Large intestine (tissue), 3 donors: Measurements from ENCODE around the gene CDH13. TPM values are rescaled to one million over a fixed set of nuclear protein-coding genes. Genes with fewer than 3 reads are reported as not detected.

Source experiments
- DNase-seq, 2 donors: peaks; one replicate each; pipeline versions ENCODE4 v3.0.0 to v3.0.0-alpha.2; 2013
- H3K27ac ChIP-seq: one replicate; pipeline ENCODE4 v1.5.1; 2013; ENCODE audit warnings: low read length
- H3K27me3 ChIP-seq: 2 replicates; pipeline ENCODE4 v1.6.1; 2013; ENCODE audit warnings: low read length; ENCODE audit not compliant: control insufficient read depth, insufficient read depth
- H3K36me3 ChIP-seq: 2 replicates; pipeline ENCODE4 v1.6.1; 2013; ENCODE audit warnings: low read length; ENCODE audit not compliant: control insufficient read depth, insufficient read depth
- H3K4me1 ChIP-seq: one replicate; pipeline ENCODE4 v1.6.1; 2013; ENCODE audit warnings: low read length; ENCODE audit not compliant: control insufficient read depth, insufficient read depth
- H3K4me3 ChIP-seq: one replicate; pipeline ENCODE4 v1.5.1; 2013; ENCODE audit warnings: low read length
- H3K9me3 ChIP-seq: one replicate; pipeline ENCODE4 v1.6.1; 2013; ENCODE audit warnings: mild to moderate bottlenecking, low read depth, low read length, moderate library complexity; ENCODE audit not compliant: control insufficient read depth
- WGBS: methylation state at CpG from one replicate; pipeline ENCODE4 v1.1.5; 2013; ENCODE audit warnings: low lambda C conversion rate; ENCODE audit not compliant: insufficient coverage; 5-methylcytosine and 5-hydroxymethylcytosine counted together
- polyA plus RNA-seq: library from polyadenylated mRNA; unstranded; fragments of 120-200 nt; gene quantifications from one replicate; pipeline ENCODE4 v1.2.1, GENCODE V29; 2013

CDH13 gene
- polyA plus RNA-seq, 1 donor: 17.1 TPM

GRCh38 chr16:83315271-83315670, 688.5 kb downstream of the CDH13 start:
- no peaks in the 10 kb centered on the region for H3K27me3 ChIP-seq
- no peak overlapping the region for H3K4me3 ChIP-seq
- H3K9me3 ChIP-seq: no peaks in the 10 kb centered on the region
- no peaks in the 10 kb centered on the region for H3K36me3 ChIP-seq
- no peaks in the 10 kb centered on the region for H3K4me1 ChIP-seq
- no peak overlapping the region for H3K27ac ChIP-seq
- DNase-seq: no peak
- 83% methylated on average over 1 of the region's 2 CpGs for WGBS

GRCh38 chr16:83316458-83316857, 689.7 kb downstream of the CDH13 start:
- Histone ChIP-seq H3K27me3 (no peaks in the 10 kb centered on the region), H3K36me3 (no peaks in the 10 kb centered on the region), H3K4me1 (no peaks in the 10 kb centered on the region), H3K4me3 (no peak overlapping the region), H3K9me3 (no peaks in the 10 kb centered on the region), H3K27ac (no peak overlapping the region)
- no peak for DNase-seq
- WGBS: 70% methylated on average over 2 of the region's 3 CpGs

GRCh38 chr16:83318390-83318789, 691.6 kb downstream of the CDH13 start:
- H3K27ac ChIP-seq: no peak overlapping the region
- no peak for DNase-seq
- 100% methylated on average over 2 of the region's 7 CpGs for WGBS

GRCh38 chr16:83328936-83329335, 702.2 kb downstream of the CDH13 start:
- DNase-seq: no peak
- H3K27me3 ChIP-seq: peaks cover 5% of the 10 kb centered on the region
- H3K27ac ChIP-seq: no peak overlapping the region
- no peak overlapping the region for H3K4me3 ChIP-seq
- H3K4me1 ChIP-seq: no peaks in the 10 kb centered on the region
- H3K9me3 ChIP-seq: no peaks in the 10 kb centered on the region
- WGBS: no CpG with 5 or more reads among the region's 3 CpGs
- H3K36me3 ChIP-seq: no peaks in the 10 kb centered on the region

More at GRCh38 chr16:83318390-83318789, 691.6 kb downstream of the CDH13 start:
- Histone ChIP-seq H3K9me3 (no peaks in the 10 kb centered on the region), H3K27me3 (no peaks in the 10 kb centered on the region), H3K36me3 (no peaks in the 10 kb centered on the region), H3K4me3 (no peak overlapping the region), H3K4me1 (no peaks in the 10 kb centered on the region)

GRCh38 chr16:83329441-83329840, 702.7 kb downstream of the CDH13 start:
- H3K27ac ChIP-seq: no peak overlapping the region
- H3K27me3 ChIP-seq: peaks cover 5% of the 10 kb centered on the region
- no peaks in the 10 kb centered on the region for H3K36me3 ChIP-seq
- H3K4me3 ChIP-seq: no peak overlapping the region
- DNase-seq: no peak
- H3K4me1 ChIP-seq: no peaks in the 10 kb centered on the region
- 100% methylated on average over 2 of the region's 7 CpGs for whole genome bisulfite sequencing
- H3K9me3 ChIP-seq: peaks cover 3% of the 10 kb centered on the region

GRCh38 chr16:83330251-83330650, 703.5 kb downstream of the CDH13 start:
- H3K4me3 ChIP-seq: no peak overlapping the region
- DNase-seq: no peak
- H3K27ac ChIP-seq: no peak overlapping the region
- H3K27me3 ChIP-seq: peaks cover 5% of the 10 kb centered on the region
- H3K4me1 ChIP-seq: no peaks in the 10 kb centered on the region
- WGBS: 78% methylated on average over 1 of the region's 2 CpGs
- H3K36me3 ChIP-seq: no peaks in the 10 kb centered on the region
- H3K9me3 ChIP-seq: peaks cover 3% of the 10 kb centered on the region

GRCh38 chr16:83335076-83335475, 708.3 kb downstream of the CDH13 start:
- peaks cover 3% of the 10 kb centered on the region for H3K9me3 ChIP-seq
- no peak overlapping the region for H3K27ac ChIP-seq
- no peaks in the 10 kb centered on the region for H3K36me3 ChIP-seq
- WGBS: 56% methylated on average over 2 of the region's 2 CpGs
- DNase-seq: no peak
- no peak overlapping the region for H3K4me3 ChIP-seq
- H3K4me1 ChIP-seq: no peaks in the 10 kb centered on the region
- no peaks in the 10 kb centered on the region for H3K27me3 ChIP-seq

- WGBS: 100% methylated on average over 1 of the region's 3 CpGs
- Histone ChIP-seq H3K4me1 (no peaks in the 10 kb centered on the region), H3K27ac (no peak overlapping the region), H3K27me3 (no peaks in the 10 kb centered on the region), H3K9me3 (peaks cover 3% of the 10 kb centered on the region), H3K36me3 (no peaks in the 10 kb centered on the region), H3K4me3 (no peak overlapping the region)
- no peak for DNase-seq
Observed at GRCh38 chr16:83336603-83337002, 709.8 kb downstream of the CDH13 start.

GRCh38 chr16:83338138-83338537, 711.4 kb downstream of the CDH13 start:
- H3K36me3 ChIP-seq: no peaks in the 10 kb centered on the region
- DNase-seq: no peak
- no peak overlapping the region for H3K27ac ChIP-seq
- H3K27me3 ChIP-seq: no peaks in the 10 kb centered on the region
- WGBS: no CpG with 5 or more reads among the region's 3 CpGs
- H3K4me1 ChIP-seq: no peaks in the 10 kb centered on the region
- H3K9me3 ChIP-seq: peaks cover 3% of the 10 kb centered on the region
- no peak overlapping the region for H3K4me3 ChIP-seq

- Histone ChIP-seq H3K27ac (no peak overlapping the region), H3K27me3 (no peaks in the 10 kb centered on the region), H3K4me3 (no peak overlapping the region), H3K36me3 (no peaks in the 10 kb centered on the region), H3K4me1 (no peaks in the 10 kb centered on the region), H3K9me3 (peaks cover 3% of the 10 kb centered on the region)
- no CpG with 5 or more reads among the region's 2 CpGs for WGBS
- no peak for DNase-seq
Observed at GRCh38 chr16:83338941-83339340, 712.2 kb downstream of the CDH13 start.

GRCh38 chr16:83343935-83344366, 717.2 kb downstream of the CDH13 start:
- no peak overlapping the region for H3K27ac ChIP-seq

More at GRCh38 chr16:83343935-83344366, 717.2 kb downstream of the CDH13 start:
- WGBS: 81% methylated on average over 4 of the region's 8 CpGs
- H3K9me3 ChIP-seq: no peaks in the 10 kb centered on the region
- H3K4me1 ChIP-seq: no peaks in the 10 kb centered on the region
- H3K27me3 ChIP-seq: no peaks in the 10 kb centered on the region
- no peak overlapping the region for H3K4me3 ChIP-seq
- DNase-seq: no peak
- no peaks in the 10 kb centered on the region for H3K36me3 ChIP-seq
